ENCODE data around the gene CWC27.

GRCh38 chr5:65010841-65011240, 242.1 kb downstream of the CWC27 start:
- TF ChIP-seq GABPA (IDR thresholded peaks at IDR 0.05; ENCODE audit: low read depth) (no peak), POLR2AphosphoS5 (IDR thresholded peaks at IDR 0.05; ENCODE audit: low read depth) (no peak)
